Breast epithelium (tissue), 4 donors: ENCODE data around the gene SETBP1. TPM values are rescaled to one million over a fixed set of nuclear protein-coding genes. Genes with fewer than 3 reads are reported as not detected.

Experiments used
- DNase-seq, 2 donors: peaks; one replicate each; pipeline ENCODE4 v3.0.0-alpha.2; 2019; ENCODE audit warnings: low spot score in 2 of 2
- H3K27ac ChIP-seq, 2 donors: fragments of 200-600 bp; sonication (generic) in 1 of 2; one replicate each; pipeline ENCODE4 v1.5.1; 2016 to 2019; ENCODE audit warnings: mild to moderate bottlenecking in 1 of 2
- H3K27me3 ChIP-seq, 2 donors: fragments of 200-600 bp; sonication (generic) in 1 of 2; one replicate each; pipeline versions ENCODE4 v1.5.1 to v1.6.0; 2017 to 2019; ENCODE audit warnings: control low read depth in 1 of 2, mild to moderate bottlenecking in 1 of 2
- H3K36me3 ChIP-seq: fragments of 200-600 bp; one replicate; pipeline ENCODE4 v1.5.1; 2019
- H3K4me1 ChIP-seq, 2 donors: fragments of 200-600 bp; sonication (generic); one replicate each; pipeline ENCODE4 v1.5.1; 2016 to 2019; ENCODE audit warnings: control low read depth in 1 of 2
- H3K4me3 ChIP-seq, 3 donors: fragments of 200-600 bp; sonication (generic); 1 replicate in 2 of 3; 2 replicates in 1 of 3; pipeline ENCODE4 v1.5.1; 2016 to 2019; ENCODE audit warnings: mild to moderate bottlenecking in 3 of 3, moderate library complexity in 2 of 3
- H3K9me3 ChIP-seq, 2 donors: fragments of 200-600 bp; sonication (generic) in 1 of 2; one replicate each; pipeline ENCODE4 v1.5.1; 2016 to 2019; ENCODE audit warnings: control low read depth in 1 of 2
- CTCF ChIP-seq, 3 donors: fragments of 450-650 bp; IDR thresholded peaks; one replicate each; pipeline ENCODE4 v1.5.1; 2016 to 2017; ENCODE audit warnings: antibody characterized with exemption in 3 of 3, mild to moderate bottlenecking in 3 of 3, moderate library complexity in 3 of 3
- POLR2A ChIP-seq: fragments of 450-650 bp; IDR thresholded peaks from one replicate; pipeline ENCODE4 v1.6.1; 2016; ENCODE audit warnings: antibody characterized with exemption, mild to moderate bottlenecking, moderate library complexity
- POLR2AphosphoS5 ChIP-seq, 3 donors: sonication (generic); formaldehyde crosslinking; IDR thresholded peaks; one replicate each; pipeline ENCODE4 v1.6.1; 2017; ENCODE audit warnings: antibody characterized with exemption in 3 of 3
- intact Hi-C: fragments of 100-400 bp; cut with DNase I; formaldehyde crosslinking; loops from one replicate; pipeline ENCODE4 v1.15.1; 2023; ENCODE audit warnings: low total_unique reads
- total RNA-seq, 3 donors: library from RNA; depleted of rRNA; stranded (reverse); fragments of >200 nt; gene quantifications; one replicate each; pipeline ENCODE4 v1.1.0, GENCODE V29; 2016

The SETBP1 gene
- total RNA-seq, 3 donors from 2014 or later: 26.2 to 40.1 (median 37.0) TPM

GRCh38 chr18:44723411-44723810, 42.7 kb downstream of the SETBP1 start:
- Histone ChIP-seq H3K36me3 (no peaks in the 10 kb centered on the region), H3K4me1 (peaks cover 0 to 7% of the 10 kb centered on the region in 2 donors), H3K27ac (peak overlapping the region in 1 of 2 donors; percentile 80), H3K27me3 (no peaks in the 10 kb centered on the region), H3K9me3 (no peaks in the 10 kb centered on the region), H3K4me3 (no peak overlapping the region)
- DNase-seq: no peak
- TF ChIP-seq CTCF (IDR thresholded peaks at IDR 0.05) (no peak), POLR2A (no peak), POLR2AphosphoS5 (IDR thresholded peaks at IDR 0.05) (no peak)
- intact Hi-C loops: no loop called here

GRCh38 chr18:44724105-44724778, 43.6 kb downstream of the SETBP1 start:
- TF ChIP-seq CTCF (IDR thresholded peaks at IDR 0.05) (no peak), POLR2AphosphoS5 (IDR thresholded peaks at IDR 0.05) (no peak)
- no peak for DNase-seq
- Histone ChIP-seq H3K9me3 (no peaks in the 10 kb centered on the region), H3K4me3 (no peak overlapping the region), H3K4me1 (peaks cover 0 to 7% of the 10 kb centered on the region in 2 donors), H3K27me3 (no peaks in the 10 kb centered on the region), H3K36me3 (no peaks in the 10 kb centered on the region), H3K27ac (peak overlapping the region; percentile 74 to 80)
- intact Hi-C loops: no loop called here

- no peak for DNase-seq
- Histone ChIP-seq H3K9me3 (no peaks in the 10 kb centered on the region), H3K36me3 (no peaks in the 10 kb centered on the region), H3K27me3 (no peaks in the 10 kb centered on the region), H3K27ac (peak overlapping the region; percentile 74 to 80), H3K4me1 (peaks cover 0 to 7% of the 10 kb centered on the region in 2 donors), H3K4me3 (peak overlapping the region in 1 of 3 donors; percentile 34)
- TF ChIP-seq POLR2AphosphoS5 (IDR thresholded peaks at IDR 0.05): peak in 2 of 3 donors; percentile 58 to 84
- TF ChIP-seq POLR2A: no peak
- intact Hi-C loops: no loop called here
Measured at GRCh38 chr18:44725300-44726058, 44.8 kb downstream of the SETBP1 start.

GRCh38 chr18:44726059-44726421, 45.4 kb downstream of the SETBP1 start:
- Histone ChIP-seq H3K27ac (peak overlapping the region; percentile 74 to 80), H3K27me3 (no peaks in the 10 kb centered on the region), H3K4me3 (peak overlapping the region in 1 of 3 donors; percentile 34), H3K36me3 (no peaks in the 10 kb centered on the region), H3K4me1 (peaks cover 2 to 7% of the 10 kb centered on the region in 2 donors), H3K9me3 (no peaks in the 10 kb centered on the region)
- TF ChIP-seq POLR2AphosphoS5 (IDR thresholded peaks at IDR 0.05) (no peak), POLR2A (no peak), CTCF (IDR thresholded peaks at IDR 0.05) (no peak)
- DNase-seq: no peak
- intact Hi-C loops: no loop called here

GRCh38 chr18:44727291-44727690, 46.6 kb downstream of the SETBP1 start:
- DNase-seq: no peak
- Histone ChIP-seq H3K27me3 (no peaks in the 10 kb centered on the region), H3K27ac (peak overlapping the region; percentile 11 to 45), H3K9me3 (no peaks in the 10 kb centered on the region), H3K4me3 (no peak overlapping the region), H3K36me3 (no peaks in the 10 kb centered on the region), H3K4me1 (peaks cover 5 to 7% of the 10 kb centered on the region in 2 donors)
- intact Hi-C loops: no loop called here
- TF ChIP-seq CTCF (IDR thresholded peaks at IDR 0.05) (no peak), POLR2AphosphoS5 (IDR thresholded peaks at IDR 0.05) (no peak), POLR2A (no peak)
